GM10266 (cell line): Measurements from ENCODE around the gene CNIH3.

Experiments used
- DNase-seq: peaks from one replicate; pipeline ENCODE4 v3.0.0; 2012; ENCODE audit errors: extremely low spot score
- CTCF ChIP-seq: IDR thresholded peaks from 2 replicates; pipeline ENCODE4 v1.5.1; 2012; ENCODE audit warnings: mild to moderate bottlenecking, low read depth; ENCODE audit not compliant: control insufficient read depth, insufficient read depth; ENCODE audit errors: missing control alignments

The CNIH3 gene

GRCh38 chr1:224747578-224747977 lies 131.5 kb downstream of the CNIH3 start:
- peak; percentile 51 for DNase-seq
- no peak for TF ChIP-seq CTCF

DNA sequence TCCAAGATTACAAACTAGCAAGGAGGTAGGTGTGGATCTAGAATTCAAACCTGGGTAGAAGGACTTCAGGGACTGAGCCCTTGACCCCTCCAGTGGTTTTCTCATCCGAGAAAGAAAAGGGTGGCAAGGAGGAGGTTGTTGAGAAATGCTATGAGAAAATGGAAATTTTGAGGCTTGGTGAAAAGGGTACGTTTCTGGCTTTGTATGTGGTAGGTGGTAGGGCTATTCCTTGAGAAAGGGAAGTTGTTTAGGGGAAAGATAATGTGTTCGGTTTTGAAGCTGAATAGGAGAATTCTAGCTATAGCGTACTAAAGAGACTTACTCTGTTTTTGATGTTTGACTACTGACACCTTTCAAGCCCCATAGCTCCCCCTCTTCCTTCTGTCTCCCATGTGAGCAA lies 133.8 kb downstream of the CNIH3 start:
- DNase-seq: no peak
- no peak for TF ChIP-seq CTCF

DNA sequence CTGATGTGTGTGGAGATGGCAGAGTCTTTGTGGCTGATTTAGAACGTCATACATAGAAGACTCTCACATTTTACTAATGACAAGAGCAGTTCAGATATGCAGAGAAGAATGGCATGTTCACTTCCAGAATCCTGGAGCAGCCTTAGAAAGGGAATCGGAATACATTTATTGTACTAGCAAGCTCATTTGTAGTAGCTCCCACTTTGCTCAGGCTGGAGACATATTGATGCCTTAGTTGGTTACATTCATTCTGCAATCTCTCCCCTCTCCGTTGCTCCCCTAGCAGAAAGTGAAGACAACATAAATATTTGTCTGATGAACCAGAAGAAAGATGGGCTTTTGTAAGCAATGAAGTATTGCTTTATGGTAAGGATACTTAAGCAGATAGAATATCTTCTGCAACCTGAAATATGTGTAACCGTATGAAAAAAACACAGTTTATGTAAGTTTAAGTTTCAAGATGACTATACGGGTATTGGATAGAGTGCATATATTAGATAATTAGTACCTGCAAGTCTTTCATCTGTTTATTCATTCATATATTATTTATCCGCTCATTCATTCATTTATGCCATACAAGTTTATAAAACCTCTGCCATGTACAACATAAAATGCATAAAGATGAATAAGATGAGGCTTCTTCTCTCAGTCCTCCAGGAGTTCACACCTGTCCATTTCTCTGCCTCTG lies 135.7 kb downstream of the CNIH3 start:
- no peak for TF ChIP-seq CTCF
- DNase-seq: no peak

GRCh38 chr1:224753491-224753890 lies 137.4 kb downstream of the CNIH3 start:
- no peak for TF ChIP-seq CTCF

GRCh38 chr1:224755586-224755985 lies 139.5 kb downstream of the CNIH3 start:
- DNase-seq: no peak
- no peak for TF ChIP-seq CTCF

More at GRCh38 chr1:224753491-224753890, 137.4 kb downstream of the CNIH3 start:
- DNase-seq: no peak

DNA sequence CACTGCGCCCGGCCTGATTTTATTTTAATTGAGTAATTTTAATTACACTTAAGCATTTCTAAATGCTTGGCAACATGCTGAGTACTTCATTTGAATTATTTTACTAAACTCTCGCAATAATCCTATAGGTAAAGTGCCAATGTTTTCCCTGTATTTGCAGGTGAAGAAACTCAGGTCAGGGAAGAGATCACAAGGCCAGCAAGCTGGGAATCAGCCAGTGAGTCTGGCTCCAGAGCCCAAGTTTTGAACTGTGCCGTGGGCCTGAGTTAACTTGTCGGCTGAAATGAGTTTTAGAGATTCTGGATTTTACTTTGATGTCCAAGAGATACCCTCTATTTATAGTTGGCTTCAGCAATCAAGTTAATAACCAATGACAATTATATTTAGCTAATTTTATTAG lies 141.4 kb downstream of the CNIH3 start:
- no peak for TF ChIP-seq CTCF
- DNase-seq: no peak

DNA sequence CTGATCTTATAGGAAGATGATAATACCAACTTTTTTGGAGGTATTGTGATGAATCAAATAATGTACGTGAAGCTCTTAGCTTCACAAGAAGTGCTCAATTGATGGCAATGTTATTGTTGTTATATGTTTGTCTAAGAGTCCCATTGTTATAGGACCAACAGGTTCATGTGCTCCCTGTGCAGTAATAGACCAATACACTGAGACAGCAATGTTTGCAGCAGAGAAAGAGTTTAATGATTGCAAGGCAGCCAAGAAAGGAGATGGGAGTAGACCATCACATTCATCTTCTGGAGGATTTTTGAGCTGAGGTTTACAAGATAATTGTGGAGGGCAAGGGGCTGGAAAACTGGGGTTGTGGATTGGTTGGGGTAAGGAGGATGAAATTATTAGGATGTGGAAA lies 143.0 kb downstream of the CNIH3 start:
- DNase-seq: no peak
- no peak for TF ChIP-seq CTCF
